Measurements from ENCODE around the gene MTFR1L. TPM values are rescaled to one million over a fixed set of nuclear protein-coding genes. Genes with fewer than 3 reads are reported as not detected.
A peak's percentile ranks its signal among the peaks of the same experiment; 100 is the strongest.

Gene MTFR1L
- total RNA-seq, 2 donors from 2014 or later, result 36.3 to 48.6 TPM

DNA sequence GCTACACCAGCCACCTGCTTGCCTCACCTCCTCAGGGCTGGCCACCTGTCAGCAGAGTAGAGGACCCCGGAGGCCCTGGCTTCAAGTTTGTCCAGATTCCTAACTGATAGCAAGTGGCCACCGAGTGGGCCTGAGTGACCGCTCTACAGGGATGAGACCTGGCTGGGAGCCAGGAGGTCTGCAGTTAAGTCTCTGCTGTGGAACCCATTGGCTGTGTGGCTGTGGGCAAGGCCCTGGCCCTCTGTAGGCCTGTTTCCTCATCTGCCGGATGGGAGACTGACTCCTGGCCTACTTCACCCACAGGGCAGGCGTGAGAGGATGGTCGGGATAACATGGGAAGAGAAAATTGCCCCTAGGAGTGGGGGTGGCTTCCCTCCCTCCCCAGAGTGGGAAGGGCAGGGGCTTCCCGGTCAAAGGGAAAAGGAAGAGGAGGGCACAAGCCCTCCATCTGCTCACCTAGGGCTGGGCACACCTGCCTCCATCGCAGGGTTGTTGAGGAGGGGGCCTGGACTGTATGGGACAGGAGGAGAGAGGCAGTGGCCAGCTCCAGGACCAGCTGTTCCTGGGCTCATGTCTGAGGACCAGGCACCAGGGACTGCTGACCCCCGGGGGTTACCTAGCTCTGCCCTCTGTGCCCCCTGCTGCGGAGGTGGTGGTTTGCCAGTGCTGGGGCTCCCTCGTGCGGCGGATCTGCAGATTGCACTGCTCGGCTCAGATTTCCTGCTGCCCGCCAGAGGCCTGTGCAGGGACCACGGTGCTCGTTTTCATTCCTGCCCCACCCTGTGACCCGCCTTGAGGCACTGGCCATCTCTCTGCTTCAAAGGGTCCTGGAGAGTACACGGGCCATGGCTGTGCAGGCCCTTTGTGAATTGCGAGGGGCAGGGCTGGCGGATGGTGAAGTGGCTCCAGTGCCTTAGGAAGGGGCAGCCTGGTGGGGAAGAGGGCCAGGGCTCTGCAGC, 9.1 kb upstream of the MTFR1L start:
- Histone ChIP-seq H3K9me3 (no peaks in the 10 kb centered on the region), H3K4me3 (no peak overlapping the region), H3K9ac (ENCODE audit: low read depth in 2 of 2, low read length in 2 of 2) (peak overlapping the region in 1 of 2 donors; percentile 35), H3K27me3 (no peaks in the 10 kb centered on the region), H3K27ac (no peak overlapping the region), H3K4me1 (no peaks in the 10 kb centered on the region), H3K36me3 (no peaks in the 10 kb centered on the region)
- peak; percentile 77 for DNase-seq
- TF ChIP-seq, protein P1, sequence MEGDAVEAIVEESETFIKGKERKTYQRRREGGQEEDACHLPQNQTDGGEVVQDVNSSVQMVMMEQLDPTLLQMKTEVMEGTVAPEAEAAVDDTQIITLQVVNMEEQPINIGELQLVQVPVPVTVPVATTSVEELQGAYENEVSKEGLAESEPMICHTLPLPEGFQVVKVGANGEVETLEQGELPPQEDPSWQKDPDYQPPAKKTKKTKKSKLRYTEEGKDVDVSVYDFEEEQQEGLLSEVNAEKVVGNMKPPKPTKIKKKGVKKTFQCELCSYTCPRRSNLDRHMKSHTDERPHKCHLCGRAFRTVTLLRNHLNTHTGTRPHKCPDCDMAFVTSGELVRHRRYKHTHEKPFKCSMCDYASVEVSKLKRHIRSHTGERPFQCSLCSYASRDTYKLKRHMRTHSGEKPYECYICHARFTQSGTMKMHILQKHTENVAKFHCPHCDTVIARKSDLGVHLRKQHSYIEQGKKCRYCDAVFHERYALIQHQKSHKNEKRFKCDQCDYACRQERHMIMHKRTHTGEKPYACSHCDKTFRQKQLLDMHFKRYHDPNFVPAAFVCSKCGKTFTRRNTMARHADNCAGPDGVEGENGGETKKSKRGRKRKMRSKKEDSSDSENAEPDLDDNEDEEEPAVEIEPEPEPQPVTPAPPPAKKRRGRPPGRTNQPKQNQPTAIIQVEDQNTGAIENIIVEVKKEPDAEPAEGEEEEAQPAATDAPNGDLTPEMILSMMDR (IDR thresholded peaks at IDR 0.05), result peak; percentile 90
- intact Hi-C loops (cut with DNase I), result loop anchor here (5.0 kb wide), 1 partner anchor 203 kb away; no protein-coding TSS in a partner anchor

DNA sequence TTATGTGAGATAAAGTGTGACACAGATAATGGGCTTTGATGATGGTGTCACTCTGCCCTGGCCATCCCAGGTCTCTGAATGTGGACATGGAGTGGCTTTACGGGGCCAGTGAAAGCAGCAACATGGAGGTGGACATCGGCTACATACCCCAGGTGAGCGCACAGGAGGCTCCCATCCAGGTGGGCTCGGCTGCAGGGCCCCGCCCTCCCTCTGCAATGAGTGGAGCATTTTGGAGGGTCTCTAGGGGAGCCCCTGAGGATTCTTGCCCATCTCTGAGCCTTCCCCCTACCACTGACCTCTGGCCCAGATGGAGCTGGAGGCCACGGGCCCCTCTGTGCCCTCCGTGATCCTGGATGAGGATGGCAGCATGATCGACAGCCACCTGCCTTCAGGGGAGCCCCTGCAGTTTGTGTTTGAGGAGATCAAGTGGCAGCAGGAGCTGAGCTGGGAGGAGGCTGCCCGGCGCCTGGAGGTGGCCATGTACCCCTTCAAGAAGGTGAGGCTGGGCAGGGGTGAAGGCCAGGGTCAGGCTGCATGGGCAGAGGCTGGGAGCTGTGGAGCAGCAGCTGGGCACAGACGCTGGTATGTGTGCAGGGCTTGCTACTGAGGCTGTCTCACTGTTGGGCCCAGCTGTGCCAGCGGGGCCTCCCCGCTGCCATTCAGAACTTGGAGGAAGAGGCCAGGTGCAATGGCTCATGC, 8.2 kb upstream of the MTFR1L start:
- intact Hi-C loops (cut with DNase I), result loop anchor here (5.0 kb wide), 1 partner anchor 204 kb away; no protein-coding TSS in a partner anchor
- DNase-seq, result no peak
- H3K36me3 ChIP-seq, result no peaks in the 10 kb centered on the region

GRCh38 chr1:25813071-25813733, 6.6 kb upstream of the MTFR1L start:
- Histone ChIP-seq H3K4me1 (no peaks in the 10 kb centered on the region), H3K9ac (ENCODE audit: low read depth in 2 of 2, low read length in 2 of 2) (no peak overlapping the region), H3K27ac (no peak overlapping the region), H3K27me3 (no peaks in the 10 kb centered on the region), H3K4me3 (no peak overlapping the region), H3K36me3 (no peaks in the 10 kb centered on the region), H3K9me3 (no peaks in the 10 kb centered on the region)
- TF ChIP-seq, protein P1 (IDR thresholded peaks at IDR 0.05), result no peak
- intact Hi-C loops (cut with DNase I), result loop anchor here (5.0 kb wide), 1 partner anchor 206 kb away; no protein-coding TSS in a partner anchor
- no peak for DNase-seq

More for the DNA sequence above, 8.2 kb upstream of the MTFR1L start:
- H3K9ac ChIP-seq (ENCODE audit: low read depth in 2 of 2, low read length in 2 of 2), result no peak overlapping the region
- H3K9me3 ChIP-seq, result no peaks in the 10 kb centered on the region
- no peak overlapping the region for H3K27ac ChIP-seq
- TF ChIP-seq, protein P1 (IDR thresholded peaks at IDR 0.05), result no peak
- no peaks in the 10 kb centered on the region for H3K4me1 ChIP-seq
- no peak overlapping the region for H3K4me3 ChIP-seq
- no peaks in the 10 kb centered on the region for H3K27me3 ChIP-seq

DNA sequence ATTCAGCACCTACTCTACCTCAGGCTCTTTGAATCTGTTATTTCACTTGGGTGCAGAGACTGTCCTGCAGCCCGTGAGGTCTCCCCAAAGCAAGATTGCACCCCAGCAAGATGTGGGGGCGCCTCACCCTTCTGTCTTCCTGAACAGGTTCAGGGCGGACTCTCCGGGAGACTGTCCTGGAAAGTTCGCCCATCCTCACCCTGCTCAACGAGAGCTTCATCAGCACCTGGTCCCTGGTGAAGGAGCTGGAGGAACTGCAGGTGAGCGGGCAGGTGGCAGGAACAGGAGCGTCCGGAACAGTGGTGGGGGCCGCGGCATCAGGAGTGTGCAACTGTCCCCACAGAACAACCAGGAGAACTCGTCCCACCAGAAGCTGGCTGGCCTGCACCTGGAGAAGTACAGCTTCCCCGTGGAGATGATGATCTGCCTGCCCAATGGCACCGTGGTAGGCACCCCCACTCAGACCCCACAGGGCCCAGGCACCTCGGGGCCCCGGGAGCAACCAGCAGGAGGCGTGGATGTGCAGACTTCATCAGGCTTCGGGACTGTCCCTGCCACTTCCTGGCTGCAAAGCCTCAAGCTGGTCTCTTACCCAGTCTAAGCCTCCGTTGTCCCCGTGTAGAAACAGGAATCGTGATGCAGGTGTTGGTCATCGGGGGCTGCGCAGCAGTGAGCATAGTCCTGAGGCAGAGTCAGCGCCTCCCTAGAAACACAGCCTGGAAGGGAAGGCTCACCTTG, 5.9 kb upstream of the MTFR1L start:
- intact Hi-C loops (cut with DNase I), result loop anchor here (5.0 kb wide), 1 partner anchor 207 kb away; no protein-coding TSS in a partner anchor
- DNase-seq, result no peak

More for the DNA sequence above, 5.9 kb upstream of the MTFR1L start:
- H3K36me3 ChIP-seq, result no peaks in the 10 kb centered on the region
- TF ChIP-seq, protein P1 (IDR thresholded peaks at IDR 0.05), result no peak
- H3K9ac ChIP-seq (ENCODE audit: low read depth in 2 of 2, low read length in 2 of 2), result no peak overlapping the region
- no peak overlapping the region for H3K27ac ChIP-seq
- H3K4me1 ChIP-seq, result peaks cover 2% of the 10 kb centered on the region
- H3K9me3 ChIP-seq, result no peaks in the 10 kb centered on the region
- H3K4me3 ChIP-seq, result no peak overlapping the region
- H3K27me3 ChIP-seq, result no peaks in the 10 kb centered on the region

Data from colonic mucosa (tissue), 4 donors.